A549 (cell line): Measurements from ENCODE around the gene SREK1IP1.

Experiments
- BCL3 ChIP-seq: fragments of >200 bp; sonication (Bioruptor Twin); formaldehyde crosslinking; IDR thresholded peaks from 3 replicates; pipeline ENCODE4 v1.6.1; 2016
- CTCF ChIP-seq: fragments of >200 bp; sonication (Bioruptor Twin); formaldehyde crosslinking; IDR thresholded peaks from 3 replicates; pipeline ENCODE4 v1.5.1; 2016
- ELK1 ChIP-seq: fragments of 150-350 bp; IDR thresholded peaks from 2 replicates; pipeline ENCODE4 v1.6.1; 2014; ENCODE audit warnings: low read depth, mild to moderate bottlenecking, low read length
- EP300 ChIP-seq, 2 experiments: fragments of >200 bp; sonication (Bioruptor Twin); formaldehyde crosslinking; IDR thresholded peaks; 2 replicates in 1 of 2; 3 replicates in 1 of 2; pipeline ENCODE4 v1.6.1; 2016 to 2017
- ESRRA ChIP-seq: fragments of 150-350 bp; IDR thresholded peaks from 2 replicates; pipeline ENCODE4 v1.6.1; 2014; ENCODE audit warnings: mild to moderate bottlenecking, low read length, borderline replicate concordance
- HOXA7 ChIP-seq: fragments of 250-450 bp; sonication (Bioruptor Pico); IDR thresholded peaks from 2 replicates; pipeline ENCODE4 v1.5.0; 2020; ENCODE audit warnings: mild to moderate bottlenecking, moderate library complexity
- JUN ChIP-seq, 2 experiments: fragments of >200 bp; sonication (Bioruptor Twin); formaldehyde crosslinking; IDR thresholded peaks; 2 replicates in 1 of 2; 3 replicates in 1 of 2; pipeline ENCODE4 v1.6.1; 2016 to 2017
- POLR2A ChIP-seq: IDR thresholded peaks from 2 replicates; pipeline ENCODE4 v1.6.1; 2012; ENCODE audit warnings: mild to moderate bottlenecking, low read length
- RAD21 ChIP-seq, 2 experiments: fragments of >200 bp in 1 of 2; sonication (Bioruptor Twin) in 1 of 2; formaldehyde crosslinking in 1 of 2; IDR thresholded peaks in 1 of 2; conservative IDR thresholded peaks in 1 of 2; 2 replicates in 1 of 2; 3 replicates in 1 of 2; pipeline ENCODE4 v1.6.1; 2012 to 2018; ENCODE audit warnings: inconsistent platforms in 1 of 2
- RCOR1 ChIP-seq: fragments of 150-350 bp; IDR thresholded peaks from 2 replicates; pipeline ENCODE4 v1.6.1; 2014; ENCODE audit warnings: antibody characterized with exemption, low read length, low read depth
- REST ChIP-seq: fragments of 200-600 bp; sonication (generic); IDR thresholded peaks from 2 replicates; pipeline ENCODE4 v1.6.1; 2016; ENCODE audit warnings: antibody characterized with exemption, mild to moderate bottlenecking, moderate library complexity
- RFX5 ChIP-seq: fragments of 450-650 bp; IDR thresholded peaks from 2 replicates; pipeline ENCODE4 v1.7.1; 2014; ENCODE audit warnings: antibody characterized with exemption, mild to moderate bottlenecking, moderate library complexity

- TF ChIP-seq CTCF: no peak
- TF ChIP-seq EP300 (IDR thresholded peaks at IDR 0.05): no peak
- no peak for TF ChIP-seq REST
- TF ChIP-seq POLR2A: no peak
- no peak for TF ChIP-seq HOXA7 (CRISPR knock-in tag)
- no peak for TF ChIP-seq RCOR1
- TF ChIP-seq JUN (IDR thresholded peaks at IDR 0.05): no peak
- TF ChIP-seq ELK1: no peak
- TF ChIP-seq BCL3: no peak
- TF ChIP-seq ESRRA: no peak
- no peak for TF ChIP-seq RFX5
- TF ChIP-seq RAD21 (conservative IDR thresholded peaks at IDR 0.05 in 1 of 2, IDR thresholded peaks at IDR 0.05 in 1 of 2): no peak
Observed at GRCh38 chr5:64685866-64686265, 82.6 kb downstream of the SREK1IP1 start.
